SK-N-SH treated with all-trans-retinoic acid at 6 μM for 48 hours (cell line): ENCODE results near the gene RADX.

ENCODE experiments used
- ATAC-seq: fragments of 200-7000 bp; cut with Tn5 transposase; 3 replicates; pipeline ENCODE4 v1.9.1; 2020; ENCODE audit warnings: mild to moderate bottlenecking, moderate library complexity
- ARNTL ChIP-seq: fragments of 450-650 bp; formaldehyde crosslinking; IDR thresholded peaks from 2 replicates; pipeline ENCODE4 v1.5.0; 2020; ENCODE audit warnings: low read depth, mild to moderate bottlenecking, moderate library complexity, borderline replicate concordance
- BACH2 ChIP-seq: fragments of 250-450 bp; sonication (Bioruptor Pico); IDR thresholded peaks from 2 replicates; pipeline ENCODE4 v1.9.0; 2021; ENCODE audit warnings: mild to moderate bottlenecking, borderline replicate concordance
- CREB5 ChIP-seq: fragments of 250-450 bp; sonication (Bioruptor Pico); IDR thresholded peaks from 2 replicates; pipeline ENCODE4 v1.5.1; 2020; ENCODE audit warnings: low read depth, mild to moderate bottlenecking, moderate library complexity
- CSDC2 ChIP-seq: fragments of 250-450 bp; sonication (Bioruptor Pico); IDR thresholded peaks from 2 replicates; pipeline ENCODE4 v1.5.0; 2020; ENCODE audit warnings: mild to moderate bottlenecking, moderate library complexity
- CSRNP3 ChIP-seq: fragments of 250-450 bp; sonication (Bioruptor Pico); IDR thresholded peaks from 2 replicates; pipeline ENCODE4 v1.5.1; 2021; ENCODE audit warnings: mild to moderate bottlenecking, moderate library complexity
- ESRRG ChIP-seq: fragments of 250-450 bp; sonication (Bioruptor Pico); IDR thresholded peaks from 2 replicates; pipeline ENCODE4 v1.6.1; 2021; ENCODE audit warnings: mild to moderate bottlenecking
- GLIS3 ChIP-seq: fragments of 250-450 bp; sonication (Bioruptor Pico); IDR thresholded peaks from 2 replicates; pipeline ENCODE4 v1.5.0; 2020; ENCODE audit warnings: mild to moderate bottlenecking, moderate library complexity
- ISL1 ChIP-seq: fragments of 250-450 bp; sonication (Bioruptor Pico); IDR thresholded peaks from 2 replicates; pipeline ENCODE4 v2.1.2; 2022; ENCODE audit warnings: mild to moderate bottlenecking, moderate library complexity
- OSR1 ChIP-seq: fragments of 250-450 bp; sonication (Bioruptor Pico); IDR thresholded peaks from 2 replicates; pipeline ENCODE4 v1.8.0; 2022; ENCODE audit warnings: moderate library complexity, mild to moderate bottlenecking, inconsistent platforms
- PATZ1 ChIP-seq: fragments of 250-450 bp; sonication (Bioruptor Pico); IDR thresholded peaks from 2 replicates; pipeline ENCODE4 v1.8.0; 2020; ENCODE audit warnings: mild to moderate bottlenecking, moderate library complexity, borderline replicate concordance
- PPARA ChIP-seq: fragments of 250-450 bp; sonication (Bioruptor Pico); IDR thresholded peaks from 2 replicates; pipeline ENCODE4 v1.5.0; 2020; ENCODE audit warnings: mild to moderate bottlenecking, borderline replicate concordance
- RARB ChIP-seq: fragments of 250-450 bp; sonication (Bioruptor Pico); IDR thresholded peaks from 2 replicates; pipeline ENCODE4 v1.8.0; 2021; ENCODE audit warnings: mild to moderate bottlenecking, moderate library complexity
- SNAI2 ChIP-seq: fragments of 250-450 bp; sonication (Bioruptor Pico); IDR thresholded peaks from 2 replicates; pipeline ENCODE4 v1.5.0; 2020; ENCODE audit warnings: mild to moderate bottlenecking, moderate library complexity
- TCF4 ChIP-seq: fragments of 250-450 bp; sonication (Bioruptor Pico); IDR thresholded peaks from 2 replicates; pipeline ENCODE4 v1.8.0; 2021; ENCODE audit warnings: mild to moderate bottlenecking, moderate library complexity, borderline replicate concordance
- TOX ChIP-seq: fragments of 250-450 bp; sonication (Bioruptor Pico); IDR thresholded peaks from 2 replicates; pipeline ENCODE4 v1.8.0; 2021; ENCODE audit warnings: mild to moderate bottlenecking, moderate library complexity, borderline replicate concordance
- TSHZ2 ChIP-seq: fragments of 250-450 bp; sonication (Bioruptor Pico); IDR thresholded peaks from 2 replicates; pipeline ENCODE4 v1.5.0; 2020; ENCODE audit warnings: mild to moderate bottlenecking, moderate library complexity
- ZC3H10 ChIP-seq: fragments of 250-450 bp; sonication (Bioruptor Pico); IDR thresholded peaks from 2 replicates; pipeline ENCODE4 v1.5.1; 2021; ENCODE audit warnings: mild to moderate bottlenecking, moderate library complexity
- ZFP3 ChIP-seq: fragments of 250-450 bp; sonication (Bioruptor Pico); IDR thresholded peaks from 2 replicates; pipeline ENCODE4 v1.5.0; 2020; ENCODE audit warnings: mild to moderate bottlenecking, moderate library complexity
- ZFP30 ChIP-seq: fragments of 450-650 bp; formaldehyde crosslinking; IDR thresholded peaks from 2 replicates; pipeline ENCODE4 v1.5.0; 2022; ENCODE audit warnings: mild to moderate bottlenecking, moderate library complexity
- ZNF565 ChIP-seq: fragments of 450-650 bp; formaldehyde crosslinking; conservative IDR thresholded peaks from 2 replicates; pipeline ENCODE4 v1.5.0; 2020; ENCODE audit warnings: low read depth, mild to moderate bottlenecking, moderate library complexity
- ZNF70 ChIP-seq: fragments of 450-650 bp; formaldehyde crosslinking; IDR thresholded peaks from 2 replicates; pipeline ENCODE4 v1.5.0; 2020; ENCODE audit warnings: mild to moderate bottlenecking, moderate library complexity
- ZNF8 ChIP-seq: fragments of 450-650 bp; formaldehyde crosslinking; IDR thresholded peaks from 2 replicates; pipeline ENCODE4 v1.5.0; 2020; ENCODE audit warnings: mild to moderate bottlenecking, moderate library complexity

The RADX gene

DNA sequence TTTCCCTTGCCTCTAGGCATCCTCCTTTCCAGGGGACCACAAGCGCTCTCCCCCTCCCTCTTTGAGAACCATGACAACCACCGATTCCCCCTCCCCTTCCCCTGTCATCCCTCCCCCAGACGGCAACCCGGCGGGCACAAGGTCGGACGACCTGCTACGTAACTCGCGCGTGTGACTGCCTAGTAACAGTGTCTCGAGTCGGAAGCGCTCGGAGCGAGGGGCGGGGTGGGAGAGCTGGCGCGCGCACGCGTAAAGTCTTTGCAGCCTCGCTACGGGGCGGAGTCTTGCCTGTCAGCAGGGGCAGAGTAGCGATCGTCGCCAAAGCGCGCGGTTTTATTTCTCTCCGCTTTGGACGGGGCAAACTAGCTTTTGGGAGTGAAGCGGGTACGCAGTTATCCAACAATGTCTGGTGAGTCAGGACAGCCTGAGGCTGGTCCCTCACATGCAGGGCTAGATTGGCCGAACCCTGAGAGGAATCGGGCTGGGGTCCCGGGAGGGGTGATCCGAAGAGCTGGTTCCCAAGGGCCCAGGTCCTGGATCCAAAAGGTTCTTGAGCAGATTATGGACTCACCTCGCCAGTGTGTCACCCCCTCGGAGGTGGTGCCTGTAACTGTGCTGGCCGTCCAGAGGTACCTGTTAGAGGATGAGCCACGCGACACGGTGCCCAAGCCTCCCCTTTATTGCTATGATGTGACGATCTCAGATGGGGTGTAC is at the start of gene RADX:
Gene RADX, plus strand, starts transcription at position 300 of the 714 bp plus-strand sequence. Its CDS starts 103 bp downstream, at position 403.
- no peak for TF ChIP-seq CSDC2 (CRISPR knock-in tag)
- TF ChIP-seq ZNF70, result no peak
- no peak for TF ChIP-seq TSHZ2 (CRISPR knock-in tag)
- TF ChIP-seq ZNF8, result no peak
- TF ChIP-seq PPARA (CRISPR knock-in tag), result no peak
- no peak for TF ChIP-seq RARB (CRISPR knock-in tag)
- ATAC-seq, result peak; percentile 99

DNA sequence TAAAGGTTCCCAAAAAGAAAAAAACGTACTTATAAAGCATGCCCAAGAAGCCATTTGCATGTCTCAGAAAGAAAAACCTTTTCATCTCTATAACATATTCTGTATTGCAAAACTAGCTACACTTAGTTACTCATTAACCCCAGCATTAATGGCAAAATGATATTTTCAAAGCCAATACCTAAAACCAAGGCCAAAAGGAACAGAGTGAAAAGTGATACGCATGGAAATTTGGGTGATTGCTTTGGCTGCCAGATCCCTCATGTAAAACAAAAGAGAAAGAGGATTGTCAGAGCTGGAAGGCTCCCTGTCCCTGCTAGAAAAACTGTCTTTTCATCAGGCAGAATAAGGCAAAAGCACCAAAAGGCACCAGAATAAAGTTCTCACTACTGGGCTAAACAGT is 46.8 kb upstream of the RADX start:
- ATAC-seq, result no peak
- TF ChIP-seq ZNF565 (no peak), ZC3H10 (no peak), ARNTL (CRISPR knock-in tag) (no peak), OSR1 (no peak), ZFP3 (CRISPR knock-in tag) (no peak), PATZ1 (CRISPR knock-in tag) (no peak), GLIS3 (CRISPR knock-in tag) (no peak), TCF4 (CRISPR knock-in tag) (no peak), ZFP30 (CRISPR knock-in tag) (no peak), SNAI2 (no peak), ZNF8 (no peak), CSRNP3 (CRISPR knock-in tag) (no peak), CREB5 (CRISPR knock-in tag) (no peak), ZNF70 (no peak), TOX (CRISPR knock-in tag) (no peak), PPARA (CRISPR knock-in tag) (no peak), CSDC2 (CRISPR knock-in tag) (no peak), BACH2 (CRISPR knock-in tag) (no peak), ESRRG (CRISPR knock-in tag) (no peak)

DNA sequence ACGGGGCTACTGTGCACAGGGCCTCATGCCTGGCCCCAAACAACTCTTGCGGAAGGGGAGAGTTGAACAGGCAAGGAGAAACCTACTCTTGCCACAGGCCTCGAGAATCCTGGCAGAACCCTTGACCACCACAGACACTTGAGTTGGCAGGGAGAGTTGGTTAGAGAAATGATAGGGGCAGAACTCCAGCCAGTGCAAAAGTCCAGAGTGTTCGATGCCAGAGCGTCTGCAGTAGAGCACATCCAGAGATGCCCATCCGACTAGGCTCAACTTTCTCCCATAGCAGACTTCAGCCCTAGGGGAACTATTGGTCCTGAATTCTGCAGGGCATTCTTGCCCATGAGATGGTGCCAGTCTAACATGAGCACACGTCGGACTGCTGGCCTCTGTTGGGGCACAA is 45.4 kb upstream of the RADX start:
- TF ChIP-seq GLIS3 (CRISPR knock-in tag), result no peak
- TF ChIP-seq ZNF8, result no peak
- TF ChIP-seq ISL1 (CRISPR knock-in tag), result no peak
- TF ChIP-seq TSHZ2 (CRISPR knock-in tag), result no peak
- ATAC-seq, result no peak
